Stimulated activated CD8-positive, alpha-beta memory T cell treated with anti-CD3 and anti-CD28 coated beads, Interleukin-2, amount 100 ng/mL, for 1 hour (primary cell): ENCODE measurements around the gene PPIE.

ENCODE experiments used
- DNase-seq, 2 donors: peaks; one replicate each; pipeline ENCODE4 v3.0.0-alpha.2; 2020; ENCODE audit warnings: low read depth in 2 of 2

The PPIE gene

GRCh38 chr1:39805385-39805784 lies 66.7 kb downstream of the PPIE start:
- no peak for DNase-seq

- no peak for DNase-seq
These were observed 70.3 kb downstream of the PPIE start for GRCh38 chr1:39808784-39809517.

- DNase-seq = no peak
These were observed 74.2 kb downstream of the PPIE start for GRCh38 chr1:39812913-39813312.
